ENCODE measurements around the gene CCT8.
A peak's percentile ranks its signal among the peaks of the same experiment; 100 is the strongest.

Gene CCT8, protein sequence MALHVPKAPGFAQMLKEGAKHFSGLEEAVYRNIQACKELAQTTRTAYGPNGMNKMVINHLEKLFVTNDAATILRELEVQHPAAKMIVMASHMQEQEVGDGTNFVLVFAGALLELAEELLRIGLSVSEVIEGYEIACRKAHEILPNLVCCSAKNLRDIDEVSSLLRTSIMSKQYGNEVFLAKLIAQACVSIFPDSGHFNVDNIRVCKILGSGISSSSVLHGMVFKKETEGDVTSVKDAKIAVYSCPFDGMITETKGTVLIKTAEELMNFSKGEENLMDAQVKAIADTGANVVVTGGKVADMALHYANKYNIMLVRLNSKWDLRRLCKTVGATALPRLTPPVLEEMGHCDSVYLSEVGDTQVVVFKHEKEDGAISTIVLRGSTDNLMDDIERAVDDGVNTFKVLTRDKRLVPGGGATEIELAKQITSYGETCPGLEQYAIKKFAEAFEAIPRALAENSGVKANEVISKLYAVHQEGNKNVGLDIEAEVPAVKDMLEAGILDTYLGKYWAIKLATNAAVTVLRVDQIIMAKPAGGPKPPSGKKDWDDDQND

GRCh38 chr21:29073222-29074006, at the start of gene CCT8:
TSS of gene CCT8 (minus strand) at chr21:29073648. CDS start at chr21:29073590, 58 bp downstream.
- peak; percentile 91 for FAIRE-seq

DNA sequence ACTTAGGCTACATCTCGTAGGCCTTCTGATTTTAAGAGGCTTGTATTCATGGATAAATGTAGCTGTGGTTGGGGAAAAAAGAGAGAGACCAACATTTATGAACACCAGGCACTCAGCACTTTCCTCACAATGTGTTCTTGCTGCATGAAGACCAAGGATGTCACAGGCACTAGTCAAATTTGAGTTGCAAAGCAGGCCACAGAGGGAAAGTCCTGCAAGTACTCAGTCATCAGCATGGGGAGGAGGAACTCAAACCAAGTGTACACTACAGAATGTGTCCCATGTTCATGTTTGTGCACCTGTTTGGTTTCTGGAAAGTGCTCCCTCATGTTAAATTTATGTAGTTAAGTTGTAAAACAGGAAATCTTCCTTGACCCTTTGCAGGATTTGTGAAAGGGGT, 48.3 kb upstream of the CCT8 start:
- no peak for FAIRE-seq

GRCh38 chr21:29117372-29117955, 44.0 kb upstream of the CCT8 start:
- FAIRE-seq: no peak

DNA sequence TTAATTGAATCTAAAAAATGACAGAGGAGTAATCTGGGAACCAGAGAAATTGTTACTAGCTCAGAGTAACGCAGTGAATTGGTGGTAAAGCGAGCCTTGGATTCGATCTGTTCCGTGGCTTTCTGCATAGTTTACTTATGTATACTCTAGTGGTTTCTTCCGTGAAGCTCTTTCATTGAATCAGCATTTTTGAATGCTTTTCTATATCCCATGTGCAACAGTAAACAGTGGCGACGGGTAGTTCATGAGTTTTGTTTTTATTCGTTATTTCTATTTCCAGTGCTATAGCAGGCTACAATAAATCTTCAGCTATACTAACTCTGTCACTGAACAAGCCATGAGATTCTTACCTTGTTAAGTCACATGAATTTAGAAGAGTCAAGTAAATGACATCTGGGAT, 42.5 kb upstream of the CCT8 start:
- no peak for FAIRE-seq

DNA sequence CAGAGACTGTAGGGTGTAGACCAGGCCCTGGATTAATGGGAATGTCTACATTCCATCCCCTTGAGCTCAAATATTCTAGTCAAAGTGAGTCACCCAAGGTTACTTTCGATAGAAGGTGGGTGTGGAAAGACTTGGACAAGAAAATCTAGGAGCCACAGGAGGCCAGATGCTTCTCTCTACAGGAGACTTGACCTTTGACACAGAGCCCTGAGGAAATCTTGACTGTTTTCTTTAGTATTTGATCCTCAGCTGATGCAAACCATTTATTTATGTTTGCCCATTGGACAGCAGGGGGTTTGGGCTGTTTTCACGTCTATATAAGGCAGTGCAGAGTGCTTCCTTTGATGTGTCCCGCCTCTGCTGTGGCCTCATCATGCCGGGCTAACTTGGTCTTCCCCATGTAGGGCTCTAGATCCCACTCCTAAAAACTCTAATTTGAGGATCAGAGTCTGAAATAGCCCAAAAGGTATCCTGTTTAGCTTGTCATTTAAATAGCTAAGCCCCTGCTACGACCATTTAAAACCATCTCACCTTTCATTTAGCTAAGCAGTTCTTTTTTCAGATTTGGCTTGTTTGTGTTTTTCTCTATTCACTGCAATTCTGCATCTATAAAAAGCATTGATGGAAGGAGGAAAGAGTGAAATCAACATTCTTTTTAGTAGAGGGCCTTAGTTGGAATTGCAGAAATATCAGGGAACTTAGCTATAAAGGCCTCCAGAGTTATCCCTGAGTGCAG, 41.5 kb upstream of the CCT8 start:
- FAIRE-seq: no peak

GRCh38 chr21:29105218-29105617, 31.8 kb upstream of the CCT8 start:
- no peak for FAIRE-seq

- FAIRE-seq: no peak
Measured at GRCh38 chr21:29104239-29104708, 30.8 kb upstream of the CCT8 start.

- no peak for FAIRE-seq
Measured at GRCh38 chr21:29102791-29103257, 29.4 kb upstream of the CCT8 start.

GRCh38 chr21:29098156-29098555, 24.7 kb upstream of the CCT8 start:
- FAIRE-seq: no peak

- no peak for FAIRE-seq
Measured at GRCh38 chr21:29096218-29097015, 23.0 kb upstream of the CCT8 start.

DNA sequence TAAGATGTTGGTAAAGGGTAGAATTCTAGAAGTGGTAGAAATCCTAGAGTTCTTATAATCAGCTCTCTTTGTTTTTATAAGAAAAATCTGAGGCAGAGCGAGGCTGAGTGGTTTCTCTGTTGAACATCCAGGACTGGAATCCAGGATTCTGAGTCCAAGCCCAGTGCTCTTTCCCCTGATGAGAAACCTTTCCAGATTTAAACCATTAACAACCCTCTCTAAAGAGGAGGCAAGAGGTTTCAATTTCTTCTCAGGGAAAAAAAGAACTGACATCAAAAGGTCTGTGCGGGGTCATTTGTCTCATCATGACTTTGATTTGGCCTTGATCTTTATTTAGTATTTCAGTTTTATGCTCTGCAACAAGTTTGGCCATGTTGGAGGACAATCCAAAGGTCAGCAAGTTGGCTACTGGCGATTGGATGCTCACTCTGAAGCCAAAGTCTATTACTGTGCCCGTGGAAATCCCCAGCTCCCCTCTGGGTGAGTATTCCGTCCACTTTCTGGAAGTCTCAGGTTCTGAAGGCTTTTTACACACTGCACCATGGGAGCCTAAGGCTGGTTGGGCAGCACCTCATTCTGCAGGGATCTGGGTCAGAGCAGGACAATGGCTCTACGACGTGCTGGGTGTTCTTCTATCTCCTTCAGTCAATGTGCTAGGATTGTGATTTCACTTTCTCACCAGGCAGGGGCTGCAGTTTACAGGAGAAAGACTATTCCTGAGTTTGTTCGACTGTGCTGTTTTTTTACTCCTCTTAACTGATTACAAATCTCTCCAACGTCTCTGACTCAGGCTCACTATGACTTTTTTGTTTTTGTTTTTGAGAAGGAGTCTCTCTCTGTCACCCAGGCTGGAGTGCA, 18.9 kb upstream of the CCT8 start:
- FAIRE-seq: no peak

- FAIRE-seq: no peak
Measured at GRCh38 chr21:29091033-29091432, 17.6 kb upstream of the CCT8 start.

DNA sequence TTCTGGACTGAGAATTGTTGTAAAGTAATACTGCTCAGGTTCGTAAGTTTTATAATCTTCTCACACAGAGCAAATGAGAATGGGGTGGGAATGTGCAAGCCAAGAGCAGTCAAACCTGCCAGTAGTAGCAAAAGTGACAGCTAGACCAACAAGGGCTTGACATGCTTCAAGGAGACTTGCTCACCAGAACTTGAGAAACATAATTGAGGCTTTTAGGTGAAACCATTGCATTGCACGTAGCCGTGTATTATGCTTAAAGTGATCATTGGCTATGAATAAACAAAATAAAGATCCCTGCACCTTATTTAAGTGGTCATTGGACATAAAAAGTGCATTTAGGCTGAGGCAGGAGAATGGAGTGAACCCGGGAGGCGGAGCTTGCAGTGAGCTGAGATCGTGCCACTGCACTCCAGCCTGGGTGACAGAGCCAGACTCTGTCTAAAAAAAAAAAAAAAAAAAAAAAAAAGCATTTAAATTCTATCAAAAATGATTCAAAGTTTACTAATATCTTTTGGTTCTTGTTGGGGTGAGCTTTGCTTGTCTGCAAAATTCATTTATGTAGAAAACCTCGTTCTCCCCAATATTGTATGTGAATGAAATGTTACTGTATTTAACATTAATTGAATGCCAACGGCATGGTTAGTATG, 11.8 kb upstream of the CCT8 start:
- no peak for FAIRE-seq

GRCh38 chr21:29084372-29084771, 10.9 kb upstream of the CCT8 start:
- FAIRE-seq: no peak

DNA sequence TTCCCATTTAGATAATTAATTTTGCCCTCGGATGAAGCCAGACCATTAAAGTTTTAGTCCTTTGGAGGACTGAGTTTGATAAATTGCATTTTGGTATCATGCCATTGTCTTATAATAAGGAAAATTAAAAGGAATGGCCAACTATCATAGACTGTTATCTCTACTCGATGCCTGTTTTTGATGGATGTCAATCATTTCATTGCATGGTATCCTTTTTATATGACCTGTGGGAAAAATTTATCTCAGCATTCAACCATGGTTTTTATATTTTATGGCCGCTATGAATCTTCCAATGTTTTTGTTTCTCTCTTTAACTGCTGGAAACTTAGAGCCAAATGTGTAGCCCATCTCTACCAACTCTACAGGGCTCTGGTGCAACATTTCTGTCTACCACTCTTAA, 9.9 kb upstream of the CCT8 start:
- FAIRE-seq: no peak

DNA sequence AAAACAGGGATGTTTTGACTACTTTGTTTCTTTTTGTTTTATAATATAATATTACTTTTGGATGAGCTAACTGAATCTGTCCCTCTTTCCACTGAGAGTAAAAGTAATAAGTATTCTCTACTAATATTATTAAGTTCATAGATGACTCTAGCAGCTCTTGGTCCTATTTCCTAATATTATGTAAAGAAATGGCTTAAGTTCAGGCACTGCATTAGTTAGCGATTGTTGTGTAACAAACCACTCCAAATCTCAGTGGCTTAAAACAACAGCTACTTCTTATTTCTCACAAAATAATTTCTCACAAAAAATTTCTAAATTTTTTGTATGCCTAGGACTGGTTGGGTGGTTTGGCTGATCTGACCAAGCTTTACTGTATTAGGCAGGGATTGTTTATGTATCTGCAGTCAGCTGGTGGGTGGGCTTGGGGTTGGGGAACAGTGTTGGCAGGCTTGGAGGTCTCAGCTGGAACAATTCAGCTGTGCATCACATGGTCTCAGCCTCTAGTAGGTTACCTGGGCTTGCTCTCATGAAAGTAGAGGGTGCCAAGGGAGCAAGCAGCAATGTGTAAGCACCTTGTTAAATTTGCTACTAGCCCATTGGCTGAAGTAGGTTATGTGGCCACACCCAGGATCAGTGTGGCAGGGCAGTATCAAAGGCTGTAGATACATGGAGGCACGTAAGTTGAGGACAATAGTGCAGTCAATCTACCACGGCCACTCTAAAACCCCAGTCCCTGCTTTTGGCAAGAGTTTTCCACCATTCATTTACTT, 8.8 kb upstream of the CCT8 start:
- FAIRE-seq: no peak

DNA sequence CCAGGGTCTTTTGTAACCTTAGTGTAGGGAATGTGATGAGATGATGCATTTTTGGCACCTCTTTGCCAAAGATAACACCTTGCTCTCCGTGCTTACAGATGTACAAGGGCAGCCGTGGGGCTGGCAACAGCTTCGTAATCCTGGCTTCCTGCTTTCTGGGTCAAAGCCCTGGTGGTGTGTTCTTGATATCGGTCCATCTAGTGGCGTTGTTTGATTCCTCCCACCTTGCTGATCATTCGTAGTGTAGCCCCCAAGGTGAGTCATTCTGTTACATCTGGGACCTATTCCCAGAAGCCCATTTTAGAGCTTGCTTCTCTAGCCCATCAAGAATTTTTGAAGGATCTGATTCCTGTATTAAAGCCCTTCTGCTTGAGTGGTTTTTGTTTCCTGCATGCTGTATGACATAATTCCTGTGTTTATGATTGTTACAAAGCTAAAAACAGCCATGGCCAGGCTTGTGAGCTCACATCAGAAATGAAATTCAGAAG, 7.0 kb upstream of the CCT8 start:
- no peak for FAIRE-seq

- FAIRE-seq: no peak
Measured at GRCh38 chr21:29078869-29079767, 5.7 kb upstream of the CCT8 start.
